GM12872 (cell line): ENCODE data around the gene VSTM4.

Source experiments
- TF ChIP-seq, protein P1 (sequence below): IDR thresholded peaks from 3 replicates; pipeline ENCODE4 v1.5.1; 2011; ENCODE audit warnings: low read depth, mild to moderate bottlenecking, low read length, moderate library complexity; ENCODE audit not compliant: insufficient read depth

The VSTM4 gene

DNA sequence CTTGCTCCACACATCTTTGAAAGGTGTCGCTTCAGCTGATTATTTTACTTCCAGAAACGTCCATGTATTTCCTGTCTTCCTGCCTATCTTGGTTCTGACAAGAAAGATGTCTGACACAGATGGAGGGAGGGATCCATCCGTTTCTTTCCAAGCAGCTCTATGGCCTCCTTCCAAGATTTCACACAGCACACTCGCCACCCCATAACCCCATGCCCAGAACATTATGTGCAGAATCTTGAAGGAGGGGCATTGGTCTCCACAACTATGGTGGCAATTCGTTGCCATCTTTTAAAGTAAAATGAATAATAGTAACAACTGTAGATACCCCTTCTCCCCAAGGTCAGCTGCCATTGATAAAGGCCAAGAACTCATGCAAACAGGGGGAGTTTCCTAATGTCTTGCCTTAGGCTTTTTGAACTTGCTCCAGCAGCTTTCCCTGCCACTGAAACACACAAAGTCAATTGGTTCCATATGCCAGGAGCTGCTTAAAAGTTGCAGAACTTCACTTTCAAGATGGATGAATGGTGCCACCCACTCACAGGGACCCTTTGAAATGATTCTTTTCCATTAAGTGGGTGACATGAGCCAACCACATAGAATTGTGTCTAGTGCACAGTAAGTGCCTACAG lies 60.0 kb downstream of the VSTM4 start:
- TF ChIP-seq, protein P1, sequence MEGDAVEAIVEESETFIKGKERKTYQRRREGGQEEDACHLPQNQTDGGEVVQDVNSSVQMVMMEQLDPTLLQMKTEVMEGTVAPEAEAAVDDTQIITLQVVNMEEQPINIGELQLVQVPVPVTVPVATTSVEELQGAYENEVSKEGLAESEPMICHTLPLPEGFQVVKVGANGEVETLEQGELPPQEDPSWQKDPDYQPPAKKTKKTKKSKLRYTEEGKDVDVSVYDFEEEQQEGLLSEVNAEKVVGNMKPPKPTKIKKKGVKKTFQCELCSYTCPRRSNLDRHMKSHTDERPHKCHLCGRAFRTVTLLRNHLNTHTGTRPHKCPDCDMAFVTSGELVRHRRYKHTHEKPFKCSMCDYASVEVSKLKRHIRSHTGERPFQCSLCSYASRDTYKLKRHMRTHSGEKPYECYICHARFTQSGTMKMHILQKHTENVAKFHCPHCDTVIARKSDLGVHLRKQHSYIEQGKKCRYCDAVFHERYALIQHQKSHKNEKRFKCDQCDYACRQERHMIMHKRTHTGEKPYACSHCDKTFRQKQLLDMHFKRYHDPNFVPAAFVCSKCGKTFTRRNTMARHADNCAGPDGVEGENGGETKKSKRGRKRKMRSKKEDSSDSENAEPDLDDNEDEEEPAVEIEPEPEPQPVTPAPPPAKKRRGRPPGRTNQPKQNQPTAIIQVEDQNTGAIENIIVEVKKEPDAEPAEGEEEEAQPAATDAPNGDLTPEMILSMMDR = no peak

DNA sequence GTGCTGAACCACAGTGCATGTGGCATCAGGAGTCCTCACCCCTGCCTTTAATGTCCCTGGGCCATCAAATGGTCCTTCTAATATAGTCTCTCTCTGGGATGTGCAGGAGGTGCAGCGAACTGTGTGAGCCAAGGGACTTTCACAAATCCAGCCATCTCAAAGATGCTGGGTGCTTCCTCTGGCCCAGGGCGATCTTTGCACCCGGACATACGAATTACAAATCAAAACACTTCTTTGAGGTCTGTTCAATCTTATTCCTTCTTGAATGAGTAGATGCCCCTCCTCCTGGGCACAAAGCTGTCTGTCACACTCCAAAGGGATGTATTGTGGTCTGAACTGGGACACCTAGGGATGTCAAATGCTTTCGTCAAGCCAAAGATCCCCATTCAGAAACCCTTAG lies 60.6 kb downstream of the VSTM4 start:
- TF ChIP-seq, protein P1 = no peak

DNA sequence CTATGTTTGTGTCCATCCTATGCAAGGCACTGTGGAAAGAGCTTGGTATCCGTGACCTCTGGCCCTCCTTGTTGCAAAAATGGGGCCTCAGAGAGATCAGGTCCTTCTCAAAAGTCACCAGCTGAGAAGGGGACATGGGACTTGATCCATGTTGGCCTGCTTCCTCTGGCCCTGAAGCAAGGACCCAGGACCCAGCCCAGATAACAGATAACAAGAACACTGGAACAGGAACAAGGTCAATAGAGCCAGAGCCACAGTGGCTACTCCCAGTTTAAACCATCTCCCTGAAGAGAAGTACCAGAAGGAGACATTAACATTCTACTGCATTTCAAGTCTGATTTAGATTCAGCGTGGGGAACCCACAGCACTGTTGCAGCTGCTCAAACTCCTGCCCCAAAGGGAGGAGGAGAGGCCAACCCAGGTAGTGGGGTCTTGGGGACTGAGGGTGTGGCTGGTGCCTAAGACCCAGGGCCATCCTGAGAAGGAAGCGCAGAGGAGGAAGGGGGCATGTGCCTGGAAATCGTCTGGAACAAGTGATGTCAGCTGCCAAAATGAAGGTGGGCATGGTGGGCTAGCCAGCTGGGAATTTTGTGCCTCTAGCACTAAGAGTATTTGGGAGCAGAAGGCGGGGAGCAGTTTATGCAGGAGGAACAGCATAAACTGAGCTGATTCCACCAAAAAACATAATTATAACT lies 61.2 kb downstream of the VSTM4 start:
- TF ChIP-seq, protein P1 = no peak

DNA sequence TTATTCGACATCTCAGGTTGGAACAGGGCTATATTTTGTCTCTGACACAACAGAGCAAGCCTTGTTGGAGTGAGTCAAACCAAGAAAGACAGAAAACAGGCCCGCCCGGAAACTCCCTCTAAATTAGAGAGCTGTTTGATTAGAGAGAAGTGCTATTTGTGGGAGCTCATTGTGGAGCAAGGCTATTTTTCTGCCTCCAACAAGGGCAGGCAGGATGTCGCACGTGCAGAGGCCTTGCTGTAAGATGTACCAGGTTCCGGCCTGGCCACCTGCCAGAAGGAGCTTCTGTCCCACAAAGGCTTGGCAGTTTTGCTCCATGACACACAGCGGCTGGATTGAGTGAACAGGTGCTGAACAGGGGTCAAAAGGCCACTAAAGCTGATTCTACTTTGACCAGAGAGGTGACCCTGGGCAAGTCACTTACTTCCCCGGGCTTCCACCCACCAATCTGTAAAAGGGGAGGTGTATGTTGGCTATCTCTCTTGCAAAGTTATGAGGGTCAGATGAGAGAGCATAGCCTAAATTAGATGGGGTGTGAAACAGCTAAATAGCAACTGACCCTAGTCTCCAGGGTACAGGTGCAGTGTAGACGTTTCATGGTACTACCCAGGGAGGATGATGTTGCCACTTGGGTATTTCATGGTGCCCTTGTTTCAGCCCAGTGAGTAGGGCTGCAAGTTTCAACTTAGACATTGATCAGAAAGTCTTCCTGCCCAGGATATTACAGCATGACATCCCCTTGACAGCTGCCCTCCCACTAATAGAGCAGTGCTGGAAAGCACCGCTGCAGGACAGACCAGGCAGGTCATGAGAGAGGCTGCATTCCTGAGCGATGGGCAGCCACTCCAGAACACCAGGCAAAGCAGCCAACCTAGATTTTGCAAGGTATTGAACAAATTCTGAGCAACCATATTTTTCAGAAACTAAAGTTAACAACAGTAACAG lies 62.0 kb downstream of the VSTM4 start:
- TF ChIP-seq, protein P1 = no peak

DNA sequence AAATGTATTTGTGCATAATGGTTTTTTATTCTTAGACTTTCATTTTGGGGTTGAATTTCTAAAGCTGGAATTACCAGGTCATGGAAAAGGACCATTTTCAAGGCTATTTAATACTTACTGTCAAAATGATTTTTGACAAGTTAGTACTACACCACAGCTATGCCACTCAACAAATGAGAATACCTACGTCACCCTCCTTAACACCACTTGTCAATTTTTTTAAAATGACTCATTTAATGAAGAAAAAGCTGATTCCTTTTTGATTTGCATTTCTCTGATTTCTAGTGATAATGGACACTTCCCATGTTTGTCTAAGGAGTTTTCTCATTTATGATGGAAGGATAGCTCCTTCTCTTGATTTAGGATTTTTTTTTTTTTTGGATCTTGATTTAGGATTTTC lies 63.3 kb downstream of the VSTM4 start:
- TF ChIP-seq, protein P1 = no peak

DNA sequence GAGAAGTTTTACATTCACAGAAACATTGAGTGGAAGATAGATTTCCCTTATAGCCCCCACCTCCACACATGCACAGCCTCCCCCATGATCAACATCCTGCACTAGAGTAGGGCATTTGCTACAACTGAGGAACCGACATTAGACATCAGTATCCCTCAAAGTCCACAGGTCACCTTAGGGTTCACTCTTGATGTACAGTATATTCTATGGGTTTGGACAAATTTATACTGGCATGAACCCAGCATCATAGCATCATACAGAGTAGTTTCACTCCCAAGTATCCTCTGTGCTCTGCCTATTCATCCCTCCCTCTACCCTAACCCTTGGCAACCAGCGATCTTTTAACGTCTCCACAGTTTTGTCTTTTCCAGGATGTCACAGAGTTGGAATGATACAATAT lies 64.4 kb downstream of the VSTM4 start:
- TF ChIP-seq, protein P1 = no peak

DNA sequence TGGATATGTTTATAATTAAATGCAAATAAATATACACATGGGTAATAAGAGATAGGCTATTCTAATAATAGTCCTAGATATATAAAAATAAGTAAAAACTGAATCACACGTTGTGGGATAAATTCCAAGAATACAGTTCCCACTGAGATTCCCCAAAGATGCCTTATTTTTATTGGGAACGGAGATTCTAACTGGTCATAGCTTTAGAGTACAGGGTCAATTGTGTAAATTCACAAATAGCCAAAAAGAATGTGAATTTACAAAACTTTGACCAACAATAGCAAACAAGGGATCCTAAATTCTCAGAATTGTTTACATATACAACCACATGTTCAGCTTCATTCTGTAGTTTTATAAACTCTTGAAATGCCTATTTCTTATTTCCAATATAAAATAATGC lies 65.0 kb downstream of the VSTM4 start:
- TF ChIP-seq, protein P1 = no peak
